Stimulated activated naive CD4-positive, alpha-beta T cell (primary cell): ENCODE measurements around the gene HECA.
A peak's percentile ranks its signal among the peaks of the same experiment; 100 is the strongest.
"Not testable (repeated sequence)": the region's sequence is repeated elsewhere in the genome, so short reads cannot be mapped to it uniquely, and the experiment has no call there.

Source experiments
- DNase-seq, 6 experiments: peaks; one replicate each; lab custom pipeline; 2025; lab: John Stamatoyannopoulos, UW

HECA gene

DNA sequence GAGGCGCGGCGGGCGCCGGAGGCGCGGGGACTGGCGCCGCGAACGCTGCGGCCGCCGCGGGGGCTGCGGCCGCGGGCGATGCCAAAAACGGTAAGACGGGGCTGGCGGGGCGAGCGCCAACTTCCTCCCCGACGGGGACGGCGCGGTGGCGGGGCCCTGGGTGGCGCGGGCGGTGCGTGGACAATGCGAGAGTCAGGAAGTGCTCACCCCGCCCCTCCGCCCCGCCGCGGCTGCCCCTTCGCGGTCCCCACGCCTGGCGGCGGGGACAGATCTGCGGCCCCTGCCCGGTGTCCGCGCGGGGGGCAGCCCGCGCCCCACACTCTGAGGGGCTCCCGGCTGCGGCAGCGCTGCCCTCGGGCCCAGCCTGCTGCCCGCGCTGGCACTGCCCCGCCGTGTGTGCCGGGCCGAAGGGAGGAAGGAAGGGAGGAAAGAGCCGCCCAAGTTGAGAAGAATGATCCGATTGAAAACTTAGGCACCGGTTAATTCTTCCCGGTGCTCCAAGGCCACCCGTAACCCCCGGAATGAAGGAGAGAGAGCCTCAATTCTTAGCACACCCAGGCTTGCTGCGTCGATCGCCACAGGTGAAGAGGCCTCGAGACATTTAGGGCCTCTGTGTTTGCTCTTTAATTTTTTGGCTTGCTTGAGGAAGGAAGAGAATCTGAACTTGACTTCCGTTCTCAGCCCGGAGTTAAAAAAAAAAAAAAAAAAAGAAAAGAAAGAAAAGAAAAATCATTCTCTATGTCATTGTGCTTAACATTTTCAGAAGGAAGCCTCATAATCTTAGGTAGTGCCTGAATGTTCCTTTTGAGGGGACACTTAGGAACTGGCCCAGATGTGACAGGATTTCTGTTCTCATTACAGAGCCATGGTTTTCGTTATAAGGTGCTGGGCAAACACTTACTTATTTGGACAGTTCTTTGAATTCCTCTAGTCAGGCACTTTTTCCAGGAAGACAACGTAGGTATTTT is 982 bp downstream of the HECA start:
- peak; percentile 34 to 81 (median 62) for DNase-seq

GRCh38 chr6:139137706-139138105 is 2.8 kb downstream of the HECA start:
- no peak for DNase-seq

- not testable (repeated sequence) for DNase-seq
Observed at GRCh38 chr6:139140854-139141253, 6.0 kb downstream of the HECA start.

- DNase-seq: no peak
Observed at GRCh38 chr6:139142262-139142661, 7.4 kb downstream of the HECA start.

DNA sequence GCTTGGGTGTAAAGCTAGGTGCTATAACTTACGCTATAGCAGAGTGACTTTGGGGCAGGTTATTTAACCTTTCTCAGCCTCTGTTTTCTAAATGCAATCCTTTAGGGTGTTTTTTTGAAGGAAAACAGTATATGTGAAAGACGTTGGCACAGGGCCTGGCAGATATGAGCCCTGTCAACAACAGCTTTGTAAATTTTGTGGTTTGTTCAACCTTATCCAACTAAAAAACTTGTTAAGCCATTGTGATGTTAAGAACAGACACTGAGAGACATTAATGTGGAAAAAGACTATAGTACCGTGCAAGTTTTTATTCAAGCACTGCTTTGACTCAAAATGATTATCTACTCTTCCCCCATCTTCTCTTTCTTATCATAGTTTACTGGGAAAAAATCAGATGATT is 8.2 kb downstream of the HECA start:
- no peak for DNase-seq

DNA sequence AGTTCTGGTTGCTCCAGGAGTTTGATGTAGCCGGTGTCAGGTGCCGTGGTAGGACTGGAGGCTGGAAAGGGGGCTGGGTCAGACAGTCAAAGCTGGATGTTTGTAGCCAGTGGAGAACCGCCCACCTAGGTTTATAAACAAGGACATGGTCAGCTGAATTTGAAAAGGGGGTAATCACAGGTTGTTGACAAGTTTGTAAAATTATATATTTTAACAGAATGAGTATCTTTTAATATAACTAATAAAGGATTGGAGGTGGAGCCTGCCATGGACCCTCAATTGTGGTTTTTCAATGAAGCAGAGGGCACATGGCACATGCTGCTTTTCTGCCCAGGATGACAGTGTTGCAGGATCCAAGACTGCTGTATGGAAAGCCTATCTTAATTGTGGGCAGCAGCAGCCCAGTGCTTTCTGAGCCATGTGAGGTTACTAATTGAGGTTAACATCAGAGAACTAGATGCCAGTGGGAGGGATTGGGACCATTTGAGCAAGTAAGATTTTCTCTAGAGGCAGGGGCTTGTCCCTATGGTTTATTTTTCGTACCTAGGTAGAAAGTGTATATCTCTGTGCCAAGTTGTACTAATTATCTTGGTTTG is 9.7 kb downstream of the HECA start:
- DNase-seq: no peak

- no peak for DNase-seq
Observed at GRCh38 chr6:139145661-139146060, 10.8 kb downstream of the HECA start.

GRCh38 chr6:139146317-139146726 is 11.4 kb downstream of the HECA start:
- no peak for DNase-seq

DNA sequence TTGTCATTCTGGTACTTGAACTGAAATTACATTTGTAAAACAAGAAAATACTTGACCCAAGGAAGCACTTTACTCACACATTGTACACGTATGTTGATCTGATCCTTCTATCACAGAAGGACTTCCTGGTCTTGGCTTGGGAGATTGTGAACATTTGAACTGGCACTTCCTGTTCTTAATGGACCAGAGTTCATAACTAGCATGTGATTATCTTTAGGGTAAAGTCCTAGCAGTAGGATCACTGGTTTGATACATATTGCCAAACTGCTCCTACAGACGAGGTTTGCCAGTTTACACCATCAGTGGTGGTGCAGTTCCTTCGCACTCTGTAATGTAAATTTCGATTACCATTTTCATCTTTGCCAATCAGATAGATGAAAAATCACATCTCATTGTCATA is 12.7 kb downstream of the HECA start:
- no peak for DNase-seq

- no peak for DNase-seq
Observed at GRCh38 chr6:139148557-139149235, 13.8 kb downstream of the HECA start.

DNA sequence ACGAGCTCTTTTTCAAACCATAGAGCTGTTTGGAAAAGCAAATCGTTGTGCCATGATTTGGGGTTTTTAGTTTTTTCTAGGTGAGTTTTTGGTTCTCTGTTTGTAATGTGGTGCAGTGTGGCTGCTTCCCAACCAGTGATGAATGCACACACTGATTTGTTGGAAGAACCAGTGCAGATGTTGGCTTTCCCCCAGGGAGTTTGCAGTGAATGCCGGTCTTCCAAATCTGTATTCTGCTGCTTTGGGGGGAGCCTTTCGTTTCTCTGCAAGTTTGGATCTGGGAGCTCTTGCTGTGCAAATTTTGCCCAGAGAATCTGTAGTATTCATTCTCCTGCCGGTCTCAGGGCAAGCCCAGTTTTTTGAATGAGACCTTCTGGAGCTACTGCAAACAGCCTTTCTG is 14.5 kb downstream of the HECA start:
- DNase-seq: no peak

DNA sequence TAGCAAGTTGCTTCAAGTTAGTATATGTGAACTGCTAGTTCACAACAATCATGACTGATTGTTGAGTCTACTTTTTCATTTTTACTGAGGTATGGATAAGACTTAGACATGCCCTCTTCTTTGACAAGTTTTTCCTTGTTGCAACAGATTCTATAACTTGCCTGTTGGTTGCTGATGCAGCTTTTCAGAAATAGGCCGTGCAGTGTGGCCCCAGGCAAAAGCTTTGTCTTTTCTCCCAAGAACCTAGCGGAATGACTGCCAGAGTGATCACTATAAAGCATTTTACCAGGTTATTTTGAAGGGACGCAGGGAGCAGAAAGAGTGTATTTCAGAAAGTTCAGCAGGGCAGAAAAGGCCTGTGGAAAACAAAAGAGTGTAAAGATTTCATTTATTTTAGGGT is 16.0 kb downstream of the HECA start:
- no peak for DNase-seq

- no peak for DNase-seq
Observed at GRCh38 chr6:139151425-139152087, 16.7 kb downstream of the HECA start.

DNA sequence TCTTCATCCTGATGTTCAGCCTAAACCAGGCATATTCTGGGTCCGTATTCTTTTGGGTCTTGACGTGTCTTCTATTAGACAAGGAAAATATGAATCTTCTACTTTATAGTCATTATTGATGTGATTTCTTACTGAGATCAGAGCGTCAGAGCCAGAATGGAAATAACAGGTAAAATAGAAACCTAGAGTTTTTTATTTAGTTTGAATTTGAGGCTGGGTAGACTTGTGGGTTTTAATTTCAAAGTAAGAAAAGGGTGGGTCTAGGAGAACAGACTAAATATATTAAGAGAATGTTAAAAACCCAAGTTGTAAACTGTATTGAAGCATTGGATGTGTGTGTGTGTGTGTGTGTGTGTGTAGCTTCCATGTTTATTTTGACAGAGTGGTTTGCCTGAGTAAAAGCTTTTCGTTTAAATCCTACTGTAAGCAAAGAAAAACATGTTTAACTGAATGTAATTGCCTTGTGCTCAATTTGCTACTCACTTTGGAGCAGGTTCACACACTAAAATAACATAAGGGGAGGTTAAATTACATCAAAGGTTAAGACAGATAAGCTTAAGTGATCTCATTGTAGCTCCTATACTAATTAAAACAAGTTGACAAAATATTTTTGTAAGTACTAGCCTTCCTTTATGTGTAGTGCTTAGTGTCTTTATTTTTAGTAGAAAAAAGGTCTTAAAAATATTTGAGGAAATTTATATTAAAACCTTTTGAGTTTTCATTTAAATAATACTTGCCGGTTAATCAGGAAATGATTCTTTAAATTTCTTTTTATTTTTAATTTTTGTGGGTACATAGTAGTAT is 17.4 kb downstream of the HECA start:
- DNase-seq: no peak

GRCh38 chr6:139152892-139153271 is 18.0 kb downstream of the HECA start:
- no peak for DNase-seq

GRCh38 chr6:139153855-139154254 is 19.0 kb downstream of the HECA start:
- no peak for DNase-seq

GRCh38 chr6:139154881-139155547 is 20.1 kb downstream of the HECA start:
- no peak for DNase-seq

GRCh38 chr6:139156102-139156501 is 21.2 kb downstream of the HECA start:
- DNase-seq: no peak

- DNase-seq: no peak
Observed at GRCh38 chr6:139156551-139156950, 21.7 kb downstream of the HECA start.

DNA sequence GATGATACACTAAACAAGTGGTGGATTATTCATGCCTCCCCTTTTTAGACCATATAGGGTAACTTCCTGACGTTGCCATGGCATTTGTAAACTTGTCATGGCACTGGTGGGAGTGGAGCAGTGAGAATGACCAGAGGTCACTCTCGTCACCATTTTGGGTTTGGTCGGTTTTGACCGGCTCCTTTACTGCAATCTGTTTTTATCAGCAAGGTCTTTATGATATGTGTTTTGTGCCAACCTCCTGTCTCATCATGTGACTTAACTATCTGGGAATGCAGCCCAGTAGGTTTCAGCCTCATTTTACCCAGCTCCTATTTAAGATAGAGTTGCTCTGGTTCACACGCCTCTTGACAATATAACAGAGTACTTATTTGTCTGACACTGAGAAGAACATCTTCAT is 22.2 kb downstream of the HECA start:
- DNase-seq: not testable (repeated sequence)

DNA sequence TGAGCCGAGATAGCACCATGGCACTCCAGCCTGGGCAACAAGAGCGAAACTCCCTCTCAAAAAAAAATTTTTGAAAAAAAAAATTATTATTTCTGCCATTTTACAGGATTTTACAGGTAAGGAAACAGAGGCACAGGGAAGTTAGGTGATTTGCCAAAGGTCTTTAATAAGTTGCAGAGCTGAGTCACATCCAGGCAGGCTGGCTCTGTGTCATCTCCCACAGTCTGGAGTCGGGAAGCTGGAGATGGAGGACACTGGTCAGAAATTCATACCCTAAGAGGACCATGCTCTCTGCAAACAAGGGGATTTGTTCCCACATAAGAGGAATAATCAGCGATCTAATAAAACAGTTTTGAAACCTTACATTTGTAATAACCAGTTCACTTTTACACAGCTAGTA is 24.1 kb downstream of the HECA start:
- DNase-seq: no peak
